ENCODE measurements around the gene POLA1.

- TF ChIP-seq CTCF (IDR thresholded peaks at IDR 0.05): no peak
- no peak for TF ChIP-seq POLR2A (IDR thresholded peaks at IDR 0.05)
- no peak for TF ChIP-seq POLR2AphosphoS5 (IDR thresholded peaks at IDR 0.05)
These were observed 270.1 kb downstream of the POLA1 start for GRCh38 chrX:24963823-24964222.
